ENCODE measurements around the gene HNRNPUL1. TPM values are rescaled to one million over a fixed set of nuclear protein-coding genes. Genes with fewer than 3 reads are reported as not detected.

Gene HNRNPUL1
- total and polyA plus RNA-seq, 10 of the 15 experiments (the other 5 are each of a cell fraction or from before 2014, with no cell fraction given) = 11.1 to 276 (median 117) TPM

- no peak overlapping the region for H3K9ac ChIP-seq (ENCODE audit: control insufficient read depth, insufficient read depth, low read length)
- no peaks in the 10 kb centered on the region for H3K4me1 ChIP-seq (ENCODE audit: control insufficient read depth, insufficient read depth, low read length)
- BruUV-seq (replicated peaks) = no TSS peak
- no peaks in the 10 kb centered on the region for H4K20me1 ChIP-seq (ENCODE audit: control insufficient read depth, insufficient read depth)
- H3K4me3 ChIP-seq = no peak overlapping the region
- no peak overlapping the region for H3K4me2 ChIP-seq (ENCODE audit: control insufficient read depth, insufficient read depth)
- WGBS (ENCODE audit: insufficient coverage, insufficient replicate concordance, low lambda C conversion rate, missing lambda C conversion rate) = 9% methylated on average over 7 of the region's 7 CpGs
- peaks cover 0 to 4% of the 10 kb centered on the region in 2 experiments; a peak in 2 of 4 replicates for H3K27me3 ChIP-seq (replicated peaks in 1 of 2; ENCODE audit: control insufficient read depth in 2 of 2, insufficient read depth in 2 of 2, low read length in 1 of 2)
- H3K27ac ChIP-seq (ENCODE audit: control insufficient read depth, insufficient read depth) = no peak overlapping the region
- no peak overlapping the region for H2AFZ ChIP-seq (ENCODE audit: control insufficient read depth, low read depth, low read length)
- ChIA-PET RAD21 (ENCODE audit: unreplicated experiment) (no interaction called here), CTCF (no interaction called here), SMC1A (ENCODE audit: uncharacterized antibody, unreplicated experiment) (no interaction called here), POLR2A (no interaction called here)
- in situ Hi-C loops (cut with MboI) = no loop called here
- ATAC-seq (no peak), DNase-seq (ENCODE audit: low read depth, low spot score) (no peak), FAIRE-seq (no peak)
- H3K9me3 ChIP-seq (replicated peaks; ENCODE audit: control insufficient read depth, insufficient read depth, low read length) = no peaks in the 10 kb centered on the region
- no peaks in the 10 kb centered on the region for H3K79me2 ChIP-seq (ENCODE audit: control insufficient read depth, insufficient read depth, low read length)
- TF ChIP-seq FOXM1 (IDR thresholded peaks at IDR 0.05; ENCODE audit: low read depth, low read length) (no peak), PRDM15 (CRISPR knock-in tag; IDR thresholded peaks at IDR 0.05) (no peak), ZBTB33 (IDR thresholded peaks at IDR 0.05) (no peak), RB1 (IDR thresholded peaks at IDR 0.05; ENCODE audit: borderline replicate concordance) (no peak), MAX (IDR thresholded peaks at IDR 0.05; ENCODE audit: low read depth, low read length) (no peak), ZBTB40 (IDR thresholded peaks at IDR 0.05; ENCODE audit: borderline replicate concordance) (no peak), TARDBP (IDR thresholded peaks at IDR 0.05; ENCODE audit: borderline replicate concordance) (no peak), EED (IDR thresholded peaks at IDR 0.05; ENCODE audit: low read depth) (no peak), E2F4 (IDR thresholded peaks at IDR 0.05; ENCODE audit: low read depth, low read length) (no peak), CBX3 (IDR thresholded peaks at IDR 0.05; ENCODE audit: borderline replicate concordance, low read depth) (no peak), SMC3 (IDR thresholded peaks at IDR 0.05; ENCODE audit: borderline replicate concordance, low read length) (no peak), USF2 (IDR thresholded peaks at IDR 0.05; ENCODE audit: borderline replicate concordance, low read depth, low read length) (no peak), NFIC (IDR thresholded peaks at IDR 0.05; ENCODE audit: low read depth, low read length) (no peak)
- intact Hi-C loops (cut with micrococcal nuclease; ENCODE audit: unreplicated experiment) = no loop called here
- no peaks in the 10 kb centered on the region for H3K36me3 ChIP-seq (ENCODE audit: control insufficient read depth in 2 of 2, insufficient read depth in 2 of 2, low read length in 1 of 2)
Observed at GRCh38 chr19:41218249-41218614, 45.9 kb upstream of the HNRNPUL1 start.
